H1 (cell line): ENCODE measurements around the gene RBM5. TPM values are rescaled to one million over a fixed set of nuclear protein-coding genes. Genes with fewer than 3 reads are reported as not detected.

Experiments used
- CHD7 ChIP-seq: fragments of 300-600 bp; sonication (generic); IDR thresholded peaks from 2 replicates; pipeline ENCODE4 v1.7.1; 2012; ENCODE audit warnings: low read length, moderate library complexity, mild to moderate bottlenecking, inconsistent platforms; ENCODE audit not compliant: insufficient replicate concordance
- PHF8 ChIP-seq: fragments of 200-600 bp; sonication (generic); conservative IDR thresholded peaks from 2 replicates; pipeline ENCODE4 v1.7.1; 2012; ENCODE audit warnings: low read depth, mild to moderate bottlenecking, inconsistent platforms, low read length, moderate library complexity
- TEAD4 ChIP-seq: IDR thresholded peaks from 2 replicates; pipeline ENCODE4 v1.6.1; 2012; ENCODE audit warnings: low read depth, low read length, inconsistent platforms, mixed read lengths
- polyA plus RNA-seq, 7 experiments: library from polyadenylated mRNA; depleted of rRNA in 3 of 7; stranded (reverse) in 5 of 7; unstranded in 2 of 7; fragments of >200 nt in 5 of 7; fragments of 200-250 nt in 2 of 7; gene quantifications; 1 replicate in 5 of 7; 2 replicates in 1 of 7; 4 replicates in 1 of 7; pipeline versions ENCODE4 v1.2.1 to v1.2.3, GENCODE V29; 2011 to 2013; ENCODE audit warnings: missing spikeins in 2 of 7, mixed read lengths in 2 of 7
- total RNA-seq: library from RNA; stranded (reverse); fragmentation: NEBNext Ultra II Directional; extraction: Animal tissue kit (Norgen Biotek cat#: 25700); gene quantifications from 2 replicates; pipeline ENCODE4 v1.2.1, GENCODE V29; 2021

The RBM5 gene
- total and polyA plus RNA-seq, 2 of the 8 experiments (the other 6 are each of a cell fraction or from before 2014, with no cell fraction given) = 82.7 to 144 TPM

GRCh38 chr3:50112462-50112861 lies 23.7 kb downstream of the RBM5 start (continued):
- no peak for TF ChIP-seq CHD7
- TF ChIP-seq PHF8 = no peak
- TF ChIP-seq TEAD4 = no peak
